GM19239 (cell line): ENCODE measurements around the gene CCN6.

Experiments
- DNase-seq: peaks from one replicate; pipeline ENCODE4 v3.0.0; 2011; ENCODE audit warnings: low spot score; ENCODE audit not compliant: insufficient read length
- FAIRE-seq: peaks from 2 replicates; lab custom pipeline; 2011; peaks lifted over from hg19 to GRCh38; lab: Jason Lieb, UNC

CCN6 gene

DNA sequence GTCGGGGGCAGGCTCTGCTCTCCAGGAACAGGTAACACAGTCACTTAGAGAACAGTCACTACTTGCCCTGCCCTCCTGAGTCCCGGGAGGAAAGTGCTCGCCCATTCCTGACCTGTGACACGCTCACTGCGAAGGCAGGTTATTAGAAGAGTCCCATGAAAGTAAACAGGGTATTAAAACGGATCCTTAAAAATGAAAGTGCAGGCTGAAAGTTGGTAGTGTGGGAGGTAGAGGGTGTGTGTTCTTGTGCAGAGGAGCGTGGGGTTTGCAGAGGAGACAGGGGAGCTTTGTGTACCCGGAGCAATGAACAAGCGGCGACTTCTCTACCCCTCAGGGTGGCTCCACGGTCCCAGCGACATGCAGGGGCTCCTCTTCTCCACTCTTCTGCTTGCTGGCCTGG is at the start of gene CCN6:
Gene CCN6, plus strand, starts transcription at position 104 of the 400 bp plus-strand sequence. Its CDS starts 254 bp downstream, at position 358.
- no peak for FAIRE-seq

DNA sequence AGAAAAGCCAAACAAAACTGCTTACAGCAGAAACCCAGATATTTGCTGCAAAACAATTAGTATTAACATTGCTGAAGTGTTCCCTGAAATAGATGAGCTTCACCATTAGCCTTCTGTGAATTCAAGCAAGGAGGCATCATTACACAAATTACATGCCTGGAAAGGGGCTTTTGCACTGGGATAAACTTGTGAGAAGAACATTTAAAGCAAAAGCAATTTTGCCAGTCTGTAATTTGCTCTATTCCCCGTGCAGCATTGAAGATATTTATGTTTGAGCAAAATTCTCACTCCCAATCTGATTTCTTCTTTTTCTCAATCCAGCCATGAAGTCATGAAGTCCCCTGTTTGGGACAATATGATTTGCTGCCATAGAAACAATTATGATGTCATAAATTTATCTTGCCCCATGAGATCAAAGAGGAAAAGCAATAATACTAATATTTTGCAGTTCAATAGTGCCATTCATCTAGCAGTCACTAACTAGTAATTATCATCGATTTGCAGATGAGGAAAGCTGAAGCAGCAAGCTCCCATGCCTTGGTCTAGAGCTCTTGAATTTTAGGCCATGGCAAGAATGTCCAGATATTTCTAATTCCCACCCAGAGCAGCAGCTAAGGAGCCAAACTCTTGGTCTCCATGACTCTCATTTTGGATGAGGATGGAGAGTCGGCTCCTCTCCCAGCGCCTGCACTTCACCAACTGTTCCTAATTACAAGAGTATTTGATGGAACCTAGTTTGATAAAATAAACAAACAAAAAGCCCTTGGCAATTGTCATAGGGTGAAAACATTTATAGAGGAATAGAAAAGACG is 49.5 kb upstream of the CCN6 start:
- DNase-seq (no peak), FAIRE-seq (no peak)

More for the DNA sequence above, at the start of gene CCN6:
- DNase-seq = no peak

DNA sequence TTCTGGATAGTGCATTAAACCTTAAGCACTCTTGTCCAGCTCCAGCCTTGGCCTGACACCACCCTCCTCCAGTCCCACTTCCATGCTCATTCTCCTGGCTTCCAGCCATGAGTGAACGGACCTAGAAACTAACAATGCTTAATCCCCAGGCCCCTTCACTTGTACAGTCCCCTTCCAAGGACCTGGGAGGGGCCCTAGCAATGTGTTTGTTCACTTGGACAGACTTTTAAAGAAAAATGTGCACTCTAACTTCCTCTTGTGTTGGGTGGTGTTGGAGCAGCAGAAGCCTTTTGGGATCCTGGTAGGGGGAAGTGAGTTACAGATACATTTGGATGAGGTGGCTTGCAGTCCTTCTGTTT is 48.9 kb upstream of the CCN6 start:
- FAIRE-seq = no peak

DNA sequence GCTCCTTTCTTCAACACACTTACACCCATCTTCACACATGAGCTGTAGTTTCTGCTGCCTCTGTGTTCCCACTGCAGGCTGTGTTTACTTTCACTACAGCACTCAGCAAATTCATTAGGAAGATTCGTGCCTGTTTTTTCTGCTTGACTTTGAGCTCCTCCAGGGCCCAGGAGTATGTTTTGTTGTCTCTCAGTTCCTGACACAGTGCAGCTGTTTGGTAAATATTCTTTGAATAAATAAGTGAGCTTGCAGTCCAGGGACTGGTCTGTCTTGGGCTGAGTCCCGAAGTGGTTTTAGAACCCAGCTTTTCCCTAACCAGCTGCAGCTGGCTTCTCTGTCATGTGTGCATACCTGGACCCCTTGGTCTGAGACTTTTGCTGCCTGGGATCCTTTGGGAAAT is 46.6 kb upstream of the CCN6 start:
- FAIRE-seq = no peak

More for the DNA sequence above, 48.9 kb upstream of the CCN6 start:
- DNase-seq = no peak

DNA sequence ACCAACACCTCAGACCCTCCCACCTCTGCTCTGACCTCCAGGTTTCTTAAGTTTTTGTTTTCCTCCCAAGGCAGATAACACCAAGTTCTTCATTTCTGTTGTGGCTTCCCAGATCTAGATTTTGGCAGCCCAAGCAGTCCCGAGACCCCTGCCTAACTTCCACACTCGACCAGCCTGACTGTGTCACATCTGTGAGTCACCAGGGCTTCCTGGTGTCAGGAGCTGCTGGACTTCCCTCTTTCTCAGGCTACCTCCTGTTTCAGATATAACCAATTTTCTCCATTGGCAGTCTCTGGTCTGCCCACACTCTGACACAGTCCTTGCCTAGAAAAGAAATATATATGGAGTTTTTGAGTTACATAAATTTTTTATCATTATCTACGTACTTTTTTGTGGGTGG is 46.1 kb upstream of the CCN6 start:
- FAIRE-seq (no peak), DNase-seq (no peak)

More for the DNA sequence above, 46.6 kb upstream of the CCN6 start:
- no peak for DNase-seq

DNA sequence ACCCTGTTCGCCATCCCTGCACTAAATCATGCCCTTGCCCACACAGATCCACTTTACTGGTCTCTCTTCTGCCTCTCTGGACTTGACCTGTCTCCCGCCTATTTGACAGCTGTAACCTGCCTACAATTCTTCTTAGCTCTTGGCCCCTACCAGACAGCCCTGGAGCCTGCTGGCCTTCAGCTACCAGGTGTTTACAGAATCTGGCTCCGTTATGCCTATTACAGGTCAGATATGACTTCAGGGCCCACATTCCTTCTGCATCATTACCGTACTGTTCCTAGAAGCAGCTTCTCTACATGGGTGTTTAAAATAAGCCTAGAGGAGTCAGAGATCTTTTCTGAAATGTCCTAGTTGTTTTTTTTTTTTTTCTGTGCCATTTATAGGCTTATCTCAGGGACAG is 45.4 kb upstream of the CCN6 start:
- DNase-seq (no peak), FAIRE-seq (no peak)

DNA sequence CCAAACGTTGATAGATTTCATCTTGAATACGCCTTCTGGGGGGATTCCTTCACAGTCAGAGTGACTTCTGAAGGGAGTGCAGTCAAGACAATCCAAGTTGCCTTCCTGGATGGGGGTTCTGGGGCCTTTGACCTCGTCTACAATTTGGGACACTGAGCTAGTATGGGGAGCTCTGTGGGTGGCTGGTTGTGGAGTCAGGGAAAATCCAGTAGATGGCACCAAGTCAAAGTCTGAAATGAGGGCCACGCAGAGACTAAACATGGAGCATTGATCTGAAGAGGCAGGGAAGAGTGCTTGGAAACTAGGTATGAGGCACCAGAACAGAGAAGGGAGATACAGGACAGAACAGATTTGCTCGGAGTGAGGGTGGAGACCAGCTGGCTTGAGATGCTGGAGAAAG is 43.6 kb upstream of the CCN6 start:
- FAIRE-seq (no peak), DNase-seq (no peak)

DNA sequence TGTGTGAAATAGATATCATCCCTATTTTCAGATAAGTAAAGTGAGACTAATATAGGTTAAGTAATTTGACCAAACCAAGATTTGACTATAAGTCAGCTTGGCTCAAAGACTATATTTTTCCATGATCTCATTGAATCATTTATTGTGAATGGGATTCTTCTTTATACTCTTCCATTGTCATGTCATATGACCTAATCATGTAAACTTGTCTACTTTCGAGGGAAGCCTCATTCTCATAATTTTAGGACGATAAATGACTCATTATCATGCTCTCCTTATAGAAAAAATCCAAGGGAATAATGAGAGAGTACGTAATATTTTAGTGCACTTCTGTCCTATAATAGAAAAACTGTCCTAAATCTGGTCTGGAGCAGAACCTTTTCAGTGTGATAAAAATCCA is 40.9 kb upstream of the CCN6 start:
- FAIRE-seq (no peak), DNase-seq (no peak)

DNA sequence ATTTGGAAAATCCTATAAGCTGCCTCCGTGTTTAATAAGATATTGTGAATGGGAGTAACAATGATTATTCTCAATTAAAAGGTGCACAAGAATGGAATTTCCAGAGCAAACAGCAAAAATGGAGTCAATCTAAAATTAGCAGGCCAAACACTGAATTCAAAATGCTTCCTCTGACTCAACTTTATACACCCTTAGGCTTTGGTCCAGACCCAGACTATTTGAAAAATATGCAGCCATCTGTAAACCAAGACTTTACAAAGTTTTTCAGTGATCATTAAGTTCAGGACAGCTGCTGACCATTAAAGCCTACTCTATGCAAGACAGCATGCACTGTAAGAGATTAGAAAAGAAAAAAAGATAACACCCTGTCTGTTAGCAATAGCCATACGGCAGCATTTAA is 39.4 kb upstream of the CCN6 start:
- FAIRE-seq = no peak
- no peak for DNase-seq

DNA sequence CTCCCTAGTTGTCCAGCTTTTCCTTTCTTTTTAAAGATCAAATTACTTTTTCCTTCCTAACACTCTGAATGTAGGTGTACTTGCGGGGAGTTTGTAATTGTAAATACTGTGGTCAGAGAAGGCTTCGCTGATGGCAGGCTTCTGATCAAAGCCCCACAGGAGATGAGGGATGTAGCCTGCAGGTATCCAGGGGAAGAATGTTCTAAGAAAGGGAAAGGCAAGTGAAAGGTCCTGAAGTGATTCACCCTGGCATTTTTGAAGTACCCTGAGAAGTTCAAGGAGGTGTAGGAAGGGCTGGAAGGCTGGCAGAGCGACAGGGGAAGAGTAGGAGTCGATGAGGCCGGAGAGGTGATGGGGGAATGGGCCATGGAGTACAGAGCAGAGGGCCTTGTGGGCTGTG is 38.2 kb upstream of the CCN6 start:
- no peak for DNase-seq
- FAIRE-seq = no peak

DNA sequence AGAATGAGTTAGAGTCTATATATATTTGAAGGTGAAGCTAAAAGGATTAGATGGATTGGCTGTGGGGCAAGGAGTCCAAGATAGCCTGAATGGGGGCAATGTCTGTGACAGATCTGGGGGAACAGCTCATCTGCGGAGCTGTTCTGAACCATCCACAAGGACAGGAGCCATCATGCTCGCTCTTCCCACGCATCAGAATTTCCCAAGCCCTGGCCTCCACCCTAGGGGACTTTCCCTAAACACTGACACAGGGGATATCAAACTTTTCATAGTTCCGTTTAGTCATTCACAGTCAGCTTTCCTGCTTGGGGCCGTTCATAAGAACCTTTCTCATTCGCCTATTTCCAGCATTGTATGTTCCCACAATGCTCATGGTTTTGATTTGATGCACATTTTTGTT is 37.6 kb upstream of the CCN6 start:
- FAIRE-seq = no peak
- no peak for DNase-seq

DNA sequence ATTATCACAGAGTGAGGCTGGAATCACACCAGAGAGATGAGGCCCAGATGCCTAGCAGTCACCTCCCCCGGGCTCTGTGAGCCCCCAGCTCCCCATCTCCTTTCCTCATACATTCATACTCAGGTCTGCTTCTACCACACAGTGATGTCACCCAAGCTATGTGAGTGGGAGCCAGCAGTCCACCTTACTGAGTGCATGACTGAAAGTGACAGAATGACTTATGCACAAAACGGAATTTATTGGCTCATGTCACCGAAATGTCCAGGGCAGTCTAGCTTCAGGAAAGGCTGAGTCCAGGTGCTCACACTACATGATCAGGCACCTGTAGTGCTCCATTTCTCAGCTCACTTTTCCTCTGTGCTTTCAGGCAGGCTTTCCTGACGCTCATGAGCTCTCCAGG is 36.7 kb upstream of the CCN6 start:
- FAIRE-seq = no peak
- DNase-seq = no peak

DNA sequence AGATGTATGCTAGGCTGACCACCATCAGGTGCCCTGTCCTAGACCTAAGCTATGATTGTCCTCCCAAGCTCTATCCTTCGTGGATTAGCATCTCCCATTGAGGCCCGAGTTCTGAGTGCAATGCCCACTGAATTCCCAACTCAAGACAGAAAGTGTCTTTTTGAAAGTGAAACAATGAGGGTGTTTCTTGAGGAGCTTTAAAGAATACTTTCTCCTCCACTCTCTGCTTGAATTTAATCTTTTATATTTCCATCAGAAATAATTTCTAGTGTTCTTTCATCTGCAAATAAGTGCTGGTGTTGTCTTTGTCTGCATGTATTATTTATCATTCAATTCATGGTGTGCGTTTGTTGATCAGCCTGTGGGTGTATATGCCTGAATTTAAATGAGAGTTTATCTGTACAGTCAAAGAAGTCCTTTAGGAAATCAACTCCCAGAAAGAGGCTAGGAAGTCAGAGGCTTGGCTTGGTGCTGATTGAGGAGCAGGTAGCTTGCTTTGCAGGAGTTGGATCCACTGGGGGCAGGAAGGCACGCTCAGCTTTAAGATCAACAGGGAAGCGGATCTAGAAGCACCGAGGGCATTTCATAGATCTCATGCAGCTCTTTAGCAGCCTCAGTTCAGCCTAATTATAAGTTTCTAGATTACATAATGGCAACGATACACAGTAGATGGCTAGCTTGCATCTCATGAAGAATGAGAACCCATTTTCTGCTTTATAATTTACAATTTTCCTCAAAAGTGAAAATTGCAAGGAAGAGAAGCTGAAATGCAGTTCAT is 36.0 kb upstream of the CCN6 start:
- no peak for DNase-seq
- no peak for FAIRE-seq

DNA sequence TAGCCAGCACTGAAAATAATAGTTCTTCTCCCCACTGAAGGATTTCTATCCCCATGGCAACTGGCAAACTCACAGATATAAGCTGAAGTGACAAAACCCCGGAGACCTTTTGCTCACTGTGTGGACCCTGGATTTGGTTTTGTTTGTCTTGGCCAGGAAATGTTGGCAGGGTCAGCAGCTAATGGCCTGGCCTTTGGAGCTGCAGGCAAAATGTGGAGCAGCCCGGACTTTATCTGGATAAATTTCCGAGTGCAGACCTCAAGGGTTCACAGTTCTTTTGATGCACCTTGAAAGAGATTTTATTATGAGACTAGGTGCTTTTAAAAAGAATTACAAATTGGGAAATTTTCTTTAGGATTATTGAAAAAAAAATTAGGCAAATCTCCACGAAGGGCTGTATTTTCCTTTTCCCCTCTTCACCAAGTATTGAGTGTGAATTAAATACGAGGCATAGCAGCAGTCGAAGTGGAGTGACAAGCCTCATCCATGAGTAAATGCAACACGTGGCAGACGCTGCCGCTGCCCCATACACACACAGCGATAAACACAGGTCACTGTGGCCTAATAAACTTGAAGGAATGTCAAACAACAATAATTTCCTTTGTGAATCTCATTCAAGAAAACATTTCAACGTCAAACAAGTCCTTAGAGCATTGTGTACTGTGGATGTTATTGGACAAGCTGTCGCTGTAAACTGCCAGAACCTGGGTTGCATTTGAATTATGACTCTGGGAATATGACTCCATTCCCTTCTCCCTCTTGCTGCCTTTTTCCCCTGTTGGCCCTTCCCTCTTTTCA is 35.1 kb upstream of the CCN6 start:
- DNase-seq = no peak
- FAIRE-seq = no peak

DNA sequence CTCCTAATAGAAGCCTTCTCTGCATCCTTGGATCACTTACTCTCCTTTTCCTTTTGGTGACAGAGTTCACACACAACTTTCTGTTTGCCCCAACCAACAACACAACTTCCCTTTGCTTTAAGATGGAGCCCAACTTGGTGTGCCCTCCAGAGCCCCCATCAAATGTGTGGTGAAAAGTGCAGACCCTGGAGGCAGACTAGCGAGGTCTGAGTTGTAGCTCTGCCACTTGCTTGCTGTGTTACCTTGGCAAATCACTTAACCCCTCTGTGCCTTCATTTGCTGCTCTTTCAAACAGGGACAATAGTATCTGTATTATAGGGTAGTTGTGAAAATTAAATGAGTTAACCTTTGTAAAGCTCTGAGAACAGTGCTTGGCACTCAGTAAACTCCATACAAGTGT is 34.3 kb upstream of the CCN6 start:
- no peak for DNase-seq
- no peak for FAIRE-seq

DNA sequence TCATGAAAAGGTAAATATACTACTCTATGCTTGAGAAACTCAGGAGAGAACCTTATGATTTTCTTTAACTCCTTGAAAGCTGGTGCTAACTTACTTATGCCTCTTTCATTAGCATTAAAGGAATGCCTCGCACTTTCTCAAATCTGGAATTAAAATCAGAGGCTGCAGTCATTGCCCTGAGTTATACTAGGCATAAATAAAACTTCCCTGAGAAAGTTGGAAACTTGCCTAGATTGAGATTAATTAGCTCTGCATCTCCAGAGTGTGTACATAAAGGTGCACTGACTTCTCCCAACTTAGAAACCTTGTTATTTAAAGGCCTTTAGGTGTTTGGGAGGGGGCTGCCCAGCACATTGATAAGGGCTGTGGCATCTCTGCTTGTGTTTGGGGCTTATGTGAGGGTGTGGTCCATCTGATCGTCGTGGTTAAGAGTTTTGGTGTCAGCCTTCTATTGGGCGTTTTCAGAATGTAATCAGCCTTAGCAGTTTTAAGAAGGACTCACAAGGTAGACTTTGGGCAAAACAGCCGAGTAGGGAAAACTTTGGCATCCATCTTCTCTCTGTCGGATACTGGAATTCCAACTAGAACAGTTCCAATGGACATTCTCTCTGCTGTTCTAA is 32.1 kb upstream of the CCN6 start:
- DNase-seq (no peak), FAIRE-seq (no peak)

DNA sequence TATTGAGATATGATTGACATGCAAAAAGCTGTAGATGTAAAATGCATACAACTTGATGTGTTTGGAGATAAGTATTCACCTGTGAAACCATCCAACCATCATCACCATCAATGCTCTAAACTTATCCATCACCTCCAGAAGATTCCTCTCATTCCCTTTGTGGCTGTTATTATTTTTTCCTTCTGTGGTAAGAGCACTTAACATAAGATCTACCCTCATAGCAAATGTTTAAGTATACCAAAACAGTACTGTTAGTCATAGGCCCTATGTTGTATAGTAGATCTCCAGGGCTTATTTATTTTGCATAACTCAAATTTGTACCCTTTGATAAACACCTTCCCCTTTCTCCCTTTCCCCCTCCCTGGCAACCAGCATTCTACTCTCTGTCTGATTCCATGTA is 31.2 kb upstream of the CCN6 start:
- no peak for FAIRE-seq
- DNase-seq = no peak

DNA sequence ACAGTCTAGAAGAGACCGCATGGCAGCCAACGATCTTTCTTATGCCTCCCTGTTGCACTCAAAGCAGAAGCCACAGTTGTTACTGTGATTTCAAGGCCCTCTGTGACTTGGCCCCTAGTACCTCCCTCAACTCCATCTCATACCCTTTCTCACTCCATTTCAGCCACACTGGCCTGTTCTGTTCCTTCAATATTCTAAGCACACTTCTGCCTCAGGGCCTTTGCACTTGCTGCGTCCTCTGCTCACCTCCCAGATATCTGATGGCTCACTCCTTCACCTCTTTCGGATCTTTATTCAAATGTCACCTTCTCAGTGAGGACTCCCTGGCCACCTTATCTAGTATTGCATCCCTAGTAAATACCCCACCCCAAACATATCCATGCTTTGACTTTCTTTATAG is 29.4 kb upstream of the CCN6 start:
- DNase-seq (no peak), FAIRE-seq (no peak)

DNA sequence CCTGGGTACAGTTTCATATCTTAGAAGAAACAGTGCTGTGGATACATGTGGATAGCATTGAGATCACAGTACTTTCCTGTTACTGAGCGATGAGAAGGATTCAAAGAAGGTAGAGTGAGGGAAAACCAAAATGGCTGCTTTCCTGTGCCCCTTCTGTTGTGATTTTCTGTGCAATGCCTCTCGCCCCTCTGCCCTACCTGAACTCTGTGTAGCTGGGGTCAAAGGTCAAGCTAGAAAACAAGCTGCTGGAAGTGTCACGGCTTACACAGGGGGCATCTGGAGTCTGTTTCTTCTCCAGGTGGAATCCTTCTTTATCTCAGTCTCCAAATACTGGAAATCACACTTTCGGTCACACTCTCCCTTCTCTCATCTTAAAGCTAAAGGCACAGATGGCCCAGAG is 27.0 kb upstream of the CCN6 start:
- no peak for FAIRE-seq
- no peak for DNase-seq

DNA sequence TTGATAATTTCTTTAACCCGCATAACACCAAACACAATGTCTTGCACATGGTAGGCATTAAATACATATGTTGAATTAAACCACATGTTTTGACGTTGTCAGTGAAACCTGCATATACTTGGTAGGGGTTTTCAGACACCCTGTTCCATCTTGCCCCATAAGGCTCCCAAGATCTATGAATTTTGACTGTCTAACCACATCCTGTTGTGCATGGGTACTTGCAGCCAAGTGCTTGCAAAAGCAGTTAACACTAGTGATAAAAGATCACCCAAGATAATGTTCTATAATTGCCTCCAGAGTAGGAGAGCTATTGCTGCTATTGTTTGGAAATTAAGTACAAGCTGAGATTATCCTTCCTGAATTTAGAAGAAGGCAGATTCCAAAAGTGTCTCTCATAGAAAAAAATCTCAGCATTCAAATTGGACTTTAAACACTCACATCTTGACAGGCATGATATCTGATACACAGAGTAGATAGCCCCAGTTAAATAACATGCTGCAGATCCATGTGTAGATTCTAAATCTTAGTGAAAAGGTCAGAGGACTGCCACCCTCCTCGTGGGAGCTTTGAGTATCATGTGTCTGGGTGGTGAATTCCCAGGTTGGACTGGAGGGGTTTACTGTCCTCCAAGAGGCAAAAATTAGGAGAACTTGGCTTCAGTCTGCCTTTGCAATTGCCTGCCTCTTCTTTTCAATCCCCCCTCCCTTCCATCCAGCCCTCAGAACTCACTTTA is 25.8 kb upstream of the CCN6 start:
- DNase-seq (no peak), FAIRE-seq (no peak)
